SK-N-SH treated with all-trans-retinoic acid at 6 μM for 48 hours (cell line): ENCODE measurements around the gene LYPD1.

Experiments used
- ATAC-seq: fragments of 200-7000 bp; cut with Tn5 transposase; 3 replicates; pipeline ENCODE4 v1.9.1; 2020; ENCODE audit warnings: mild to moderate bottlenecking, moderate library complexity
- ARNTL ChIP-seq: fragments of 450-650 bp; formaldehyde crosslinking; IDR thresholded peaks from 2 replicates; pipeline ENCODE4 v1.5.0; 2020; ENCODE audit warnings: low read depth, mild to moderate bottlenecking, moderate library complexity, borderline replicate concordance
- BACH2 ChIP-seq: fragments of 250-450 bp; sonication (Bioruptor Pico); IDR thresholded peaks from 2 replicates; pipeline ENCODE4 v1.9.0; 2021; ENCODE audit warnings: mild to moderate bottlenecking, borderline replicate concordance
- CSDC2 ChIP-seq: fragments of 250-450 bp; sonication (Bioruptor Pico); IDR thresholded peaks from 2 replicates; pipeline ENCODE4 v1.5.0; 2020; ENCODE audit warnings: mild to moderate bottlenecking, moderate library complexity
- ESRRG ChIP-seq: fragments of 250-450 bp; sonication (Bioruptor Pico); IDR thresholded peaks from 2 replicates; pipeline ENCODE4 v1.6.1; 2021; ENCODE audit warnings: mild to moderate bottlenecking
- GLIS3 ChIP-seq: fragments of 250-450 bp; sonication (Bioruptor Pico); IDR thresholded peaks from 2 replicates; pipeline ENCODE4 v1.5.0; 2020; ENCODE audit warnings: mild to moderate bottlenecking, moderate library complexity
- ISL1 ChIP-seq: fragments of 250-450 bp; sonication (Bioruptor Pico); IDR thresholded peaks from 2 replicates; pipeline ENCODE4 v2.1.2; 2022; ENCODE audit warnings: mild to moderate bottlenecking, moderate library complexity
- PPARA ChIP-seq: fragments of 250-450 bp; sonication (Bioruptor Pico); IDR thresholded peaks from 2 replicates; pipeline ENCODE4 v1.5.0; 2020; ENCODE audit warnings: mild to moderate bottlenecking, borderline replicate concordance
- RARB ChIP-seq: fragments of 250-450 bp; sonication (Bioruptor Pico); IDR thresholded peaks from 2 replicates; pipeline ENCODE4 v1.8.0; 2021; ENCODE audit warnings: mild to moderate bottlenecking, moderate library complexity
- SNAI2 ChIP-seq: fragments of 250-450 bp; sonication (Bioruptor Pico); IDR thresholded peaks from 2 replicates; pipeline ENCODE4 v1.5.0; 2020; ENCODE audit warnings: mild to moderate bottlenecking, moderate library complexity
- TCF4 ChIP-seq: fragments of 250-450 bp; sonication (Bioruptor Pico); IDR thresholded peaks from 2 replicates; pipeline ENCODE4 v1.8.0; 2021; ENCODE audit warnings: mild to moderate bottlenecking, moderate library complexity, borderline replicate concordance
- TOX ChIP-seq: fragments of 250-450 bp; sonication (Bioruptor Pico); IDR thresholded peaks from 2 replicates; pipeline ENCODE4 v1.8.0; 2021; ENCODE audit warnings: mild to moderate bottlenecking, moderate library complexity, borderline replicate concordance
- ZC3H10 ChIP-seq: fragments of 250-450 bp; sonication (Bioruptor Pico); IDR thresholded peaks from 2 replicates; pipeline ENCODE4 v1.5.1; 2021; ENCODE audit warnings: mild to moderate bottlenecking, moderate library complexity
- ZFP3 ChIP-seq: fragments of 250-450 bp; sonication (Bioruptor Pico); IDR thresholded peaks from 2 replicates; pipeline ENCODE4 v1.5.0; 2020; ENCODE audit warnings: mild to moderate bottlenecking, moderate library complexity
- ZFP30 ChIP-seq: fragments of 450-650 bp; formaldehyde crosslinking; IDR thresholded peaks from 2 replicates; pipeline ENCODE4 v1.5.0; 2022; ENCODE audit warnings: mild to moderate bottlenecking, moderate library complexity
- ZNF565 ChIP-seq: fragments of 450-650 bp; formaldehyde crosslinking; conservative IDR thresholded peaks from 2 replicates; pipeline ENCODE4 v1.5.0; 2020; ENCODE audit warnings: low read depth, mild to moderate bottlenecking, moderate library complexity
- ZNF70 ChIP-seq: fragments of 450-650 bp; formaldehyde crosslinking; IDR thresholded peaks from 2 replicates; pipeline ENCODE4 v1.5.0; 2020; ENCODE audit warnings: mild to moderate bottlenecking, moderate library complexity
- ZNF8 ChIP-seq: fragments of 450-650 bp; formaldehyde crosslinking; IDR thresholded peaks from 2 replicates; pipeline ENCODE4 v1.5.0; 2020; ENCODE audit warnings: mild to moderate bottlenecking, moderate library complexity
- TF ChIP-seq, protein P1 (sequence below): fragments of 250-450 bp; sonication (Bioruptor Pico); IDR thresholded peaks from 2 replicates; pipeline ENCODE4 v1.8.0; 2021; ENCODE audit warnings: low read depth, mild to moderate bottlenecking, moderate library complexity, borderline replicate concordance
- TF ChIP-seq, protein P2 (sequence below): fragments of 250-450 bp; sonication (Bioruptor Pico); IDR thresholded peaks from 2 replicates; pipeline ENCODE4 v1.5.1; 2021; ENCODE audit warnings: mild to moderate bottlenecking, moderate library complexity
- TF ChIP-seq, protein P3 (sequence below): fragments of 250-450 bp; sonication (Bioruptor Pico); IDR thresholded peaks from 2 replicates; pipeline ENCODE4 v1.8.0; 2020; ENCODE audit warnings: mild to moderate bottlenecking, moderate library complexity, borderline replicate concordance
- TF ChIP-seq, protein P4 (sequence below): fragments of 250-450 bp; sonication (Bioruptor Pico); IDR thresholded peaks from 2 replicates; pipeline ENCODE4 v1.5.0; 2020; ENCODE audit warnings: mild to moderate bottlenecking, moderate library complexity
- TF ChIP-seq, protein P5 (sequence below): fragments of 250-450 bp; sonication (Bioruptor Pico); IDR thresholded peaks from 2 replicates; pipeline ENCODE4 v1.5.1; 2020; ENCODE audit warnings: low read depth, mild to moderate bottlenecking, moderate library complexity

The LYPD1 gene

DNA sequence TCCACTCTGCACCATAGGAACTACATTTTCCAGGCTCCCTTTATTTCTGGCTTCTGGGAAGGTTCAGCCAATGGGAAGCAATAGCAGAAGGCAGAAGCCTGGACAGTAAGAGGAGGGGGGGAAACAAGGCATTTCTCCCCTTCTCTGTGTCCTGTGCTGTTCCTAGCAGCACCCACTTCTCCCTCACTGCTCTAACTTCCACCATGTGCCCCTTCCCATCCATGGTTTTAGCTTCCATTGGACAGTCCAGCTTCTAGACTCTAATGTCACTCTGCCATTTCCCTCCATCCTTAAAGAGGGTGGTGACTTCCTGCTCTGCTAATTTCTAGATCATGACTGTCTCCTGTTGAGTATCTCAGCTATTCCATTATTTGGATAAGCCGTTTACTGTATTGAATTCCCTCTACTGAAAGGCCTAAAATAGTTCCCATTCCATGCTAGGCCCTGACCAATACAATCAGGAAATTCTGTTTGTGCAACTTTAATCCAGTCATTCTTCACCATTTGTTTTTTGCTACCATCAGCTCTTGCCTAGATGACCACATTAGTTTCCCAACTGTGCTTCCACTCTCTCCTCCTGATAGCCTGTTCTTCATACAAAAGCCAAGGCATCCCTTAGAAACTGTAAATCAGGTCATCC lies 20.8 kb upstream of the LYPD1 start:
- ATAC-seq, result no peak
- TF ChIP-seq TCF4 (CRISPR knock-in tag) (no peak), ISL1 (CRISPR knock-in tag) (no peak), ZNF565 (CRISPR knock-in tag) (no peak), PPARA (CRISPR knock-in tag) (no peak), ARNTL (CRISPR knock-in tag) (no peak), ZNF70 (CRISPR knock-in tag) (no peak), ZFP3 (no peak)
- TF ChIP-seq, protein P1, sequence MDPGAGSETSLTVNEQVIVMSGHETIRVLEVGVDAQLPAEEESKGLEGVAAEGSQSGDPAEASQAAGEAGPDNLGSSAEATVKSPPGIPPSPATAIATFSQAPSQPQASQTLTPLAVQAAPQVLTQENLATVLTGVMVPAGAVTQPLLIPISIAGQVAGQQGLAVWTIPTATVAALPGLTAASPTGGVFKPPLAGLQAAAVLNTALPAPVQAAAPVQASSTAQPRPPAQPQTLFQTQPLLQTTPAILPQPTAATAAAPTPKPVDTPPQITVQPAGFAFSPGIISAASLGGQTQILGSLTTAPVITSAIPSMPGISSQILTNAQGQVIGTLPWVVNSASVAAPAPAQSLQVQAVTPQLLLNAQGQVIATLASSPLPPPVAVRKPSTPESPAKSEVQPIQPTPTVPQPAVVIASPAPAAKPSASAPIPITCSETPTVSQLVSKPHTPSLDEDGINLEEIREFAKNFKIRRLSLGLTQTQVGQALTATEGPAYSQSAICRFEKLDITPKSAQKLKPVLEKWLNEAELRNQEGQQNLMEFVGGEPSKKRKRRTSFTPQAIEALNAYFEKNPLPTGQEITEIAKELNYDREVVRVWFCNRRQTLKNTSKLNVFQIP (CRISPR knock-in tag), result no peak
- TF ChIP-seq, all 23 proteins: peak for 0

DNA sequence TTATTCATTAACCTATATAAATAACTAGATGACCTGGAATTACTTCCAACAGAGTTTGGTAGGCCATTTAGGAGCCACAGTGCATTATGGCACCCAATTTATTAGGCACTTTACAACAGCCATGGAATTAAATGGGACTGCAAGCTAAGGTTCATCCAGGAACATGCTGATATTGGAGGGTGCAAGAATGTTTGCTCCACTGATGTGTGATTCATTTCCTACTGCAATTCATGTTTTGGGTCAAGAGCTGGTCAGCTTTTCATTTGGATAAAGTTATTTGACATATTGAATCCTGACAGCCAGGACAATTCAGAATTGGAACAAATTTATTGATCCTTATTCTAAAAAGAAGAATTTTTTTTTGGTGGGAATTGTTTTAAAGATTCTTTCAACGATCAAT lies 11.8 kb upstream of the LYPD1 start:
- TF ChIP-seq ESRRG, result no peak
- no peak for TF ChIP-seq RARB (CRISPR knock-in tag)
- TF ChIP-seq ZNF565 (CRISPR knock-in tag), result no peak
- TF ChIP-seq, protein P2, sequence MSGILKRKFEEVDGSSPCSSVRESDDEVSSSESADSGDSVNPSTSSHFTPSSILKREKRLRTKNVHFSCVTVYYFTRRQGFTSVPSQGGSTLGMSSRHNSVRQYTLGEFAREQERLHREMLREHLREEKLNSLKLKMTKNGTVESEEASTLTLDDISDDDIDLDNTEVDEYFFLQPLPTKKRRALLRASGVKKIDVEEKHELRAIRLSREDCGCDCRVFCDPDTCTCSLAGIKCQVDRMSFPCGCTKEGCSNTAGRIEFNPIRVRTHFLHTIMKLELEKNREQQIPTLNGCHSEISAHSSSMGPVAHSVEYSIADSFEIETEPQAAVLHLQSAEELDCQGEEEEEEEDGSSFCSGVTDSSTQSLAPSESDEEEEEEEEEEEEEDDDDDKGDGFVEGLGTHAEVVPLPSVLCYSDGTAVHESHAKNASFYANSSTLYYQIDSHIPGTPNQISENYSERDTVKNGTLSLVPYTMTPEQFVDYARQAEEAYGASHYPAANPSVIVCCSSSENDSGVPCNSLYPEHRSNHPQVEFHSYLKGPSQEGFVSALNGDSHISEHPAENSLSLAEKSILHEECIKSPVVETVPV (CRISPR knock-in tag), result no peak
- TF ChIP-seq, protein P3, sequence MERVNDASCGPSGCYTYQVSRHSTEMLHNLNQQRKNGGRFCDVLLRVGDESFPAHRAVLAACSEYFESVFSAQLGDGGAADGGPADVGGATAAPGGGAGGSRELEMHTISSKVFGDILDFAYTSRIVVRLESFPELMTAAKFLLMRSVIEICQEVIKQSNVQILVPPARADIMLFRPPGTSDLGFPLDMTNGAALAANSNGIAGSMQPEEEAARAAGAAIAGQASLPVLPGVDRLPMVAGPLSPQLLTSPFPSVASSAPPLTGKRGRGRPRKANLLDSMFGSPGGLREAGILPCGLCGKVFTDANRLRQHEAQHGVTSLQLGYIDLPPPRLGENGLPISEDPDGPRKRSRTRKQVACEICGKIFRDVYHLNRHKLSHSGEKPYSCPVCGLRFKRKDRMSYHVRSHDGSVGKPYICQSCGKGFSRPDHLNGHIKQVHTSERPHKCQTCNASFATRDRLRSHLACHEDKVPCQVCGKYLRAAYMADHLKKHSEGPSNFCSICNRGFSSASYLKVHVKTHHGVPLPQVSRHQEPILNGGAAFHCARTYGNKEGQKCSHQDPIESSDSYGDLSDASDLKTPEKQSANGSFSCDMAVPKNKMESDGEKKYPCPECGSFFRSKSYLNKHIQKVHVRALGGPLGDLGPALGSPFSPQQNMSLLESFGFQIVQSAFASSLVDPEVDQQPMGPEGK (CRISPR knock-in tag), result no peak
- TF ChIP-seq ZNF8 (CRISPR knock-in tag), result no peak
- TF ChIP-seq ARNTL (CRISPR knock-in tag), result no peak
- TF ChIP-seq ZNF70 (CRISPR knock-in tag), result no peak
- TF ChIP-seq SNAI2 (CRISPR knock-in tag), result no peak
- no peak for TF ChIP-seq ZFP3
- TF ChIP-seq BACH2 (CRISPR knock-in tag), result no peak
- no peak for TF ChIP-seq ZFP30 (CRISPR knock-in tag)
- TF ChIP-seq CSDC2 (CRISPR knock-in tag), result no peak
- TF ChIP-seq, protein P4, sequence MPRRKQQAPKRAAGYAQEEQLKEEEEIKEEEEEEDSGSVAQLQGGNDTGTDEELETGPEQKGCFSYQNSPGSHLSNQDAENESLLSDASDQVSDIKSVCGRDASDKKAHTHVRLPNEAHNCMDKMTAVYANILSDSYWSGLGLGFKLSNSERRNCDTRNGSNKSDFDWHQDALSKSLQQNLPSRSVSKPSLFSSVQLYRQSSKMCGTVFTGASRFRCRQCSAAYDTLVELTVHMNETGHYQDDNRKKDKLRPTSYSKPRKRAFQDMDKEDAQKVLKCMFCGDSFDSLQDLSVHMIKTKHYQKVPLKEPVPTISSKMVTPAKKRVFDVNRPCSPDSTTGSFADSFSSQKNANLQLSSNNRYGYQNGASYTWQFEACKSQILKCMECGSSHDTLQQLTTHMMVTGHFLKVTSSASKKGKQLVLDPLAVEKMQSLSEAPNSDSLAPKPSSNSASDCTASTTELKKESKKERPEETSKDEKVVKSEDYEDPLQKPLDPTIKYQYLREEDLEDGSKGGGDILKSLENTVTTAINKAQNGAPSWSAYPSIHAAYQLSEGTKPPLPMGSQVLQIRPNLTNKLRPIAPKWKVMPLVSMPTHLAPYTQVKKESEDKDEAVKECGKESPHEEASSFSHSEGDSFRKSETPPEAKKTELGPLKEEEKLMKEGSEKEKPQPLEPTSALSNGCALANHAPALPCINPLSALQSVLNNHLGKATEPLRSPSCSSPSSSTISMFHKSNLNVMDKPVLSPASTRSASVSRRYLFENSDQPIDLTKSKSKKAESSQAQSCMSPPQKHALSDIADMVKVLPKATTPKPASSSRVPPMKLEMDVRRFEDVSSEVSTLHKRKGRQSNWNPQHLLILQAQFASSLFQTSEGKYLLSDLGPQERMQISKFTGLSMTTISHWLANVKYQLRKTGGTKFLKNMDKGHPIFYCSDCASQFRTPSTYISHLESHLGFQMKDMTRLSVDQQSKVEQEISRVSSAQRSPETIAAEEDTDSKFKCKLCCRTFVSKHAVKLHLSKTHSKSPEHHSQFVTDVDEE, result no peak
- TF ChIP-seq, protein P1 (CRISPR knock-in tag), result no peak
- TF ChIP-seq TOX (CRISPR knock-in tag), result no peak
- TF ChIP-seq PPARA (CRISPR knock-in tag), result no peak
- TF ChIP-seq TCF4 (CRISPR knock-in tag), result no peak
- ATAC-seq, result no peak

DNA sequence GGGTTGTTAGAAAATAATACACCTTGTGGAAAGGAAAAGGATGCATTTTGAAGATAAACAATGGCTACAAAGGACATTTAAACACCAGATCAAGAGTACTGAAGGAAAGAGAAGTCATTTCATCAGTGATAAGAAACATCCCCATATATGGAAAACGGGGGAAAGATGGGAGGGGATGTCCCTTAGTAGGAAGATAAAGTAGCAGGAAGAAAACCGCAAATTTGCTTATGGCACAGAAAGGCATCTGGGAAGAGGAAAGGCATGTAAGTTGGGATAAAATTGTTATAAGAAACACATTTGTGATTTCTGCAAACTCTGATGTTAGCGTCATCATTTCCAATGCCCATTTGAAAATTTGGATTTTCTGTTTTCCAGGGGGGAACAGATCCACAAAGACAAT lies 10.5 kb upstream of the LYPD1 start:
- ATAC-seq, result no peak
- TF ChIP-seq GLIS3 (CRISPR knock-in tag) (no peak), TOX (CRISPR knock-in tag) (no peak), ESRRG (no peak), ZC3H10 (CRISPR knock-in tag) (no peak), ZNF70 (CRISPR knock-in tag) (no peak), ZFP3 (no peak), BACH2 (CRISPR knock-in tag) (no peak)
- TF ChIP-seq, protein P1 (CRISPR knock-in tag), result no peak
- TF ChIP-seq, protein P3 (CRISPR knock-in tag), result no peak
- TF ChIP-seq, protein P5, sequence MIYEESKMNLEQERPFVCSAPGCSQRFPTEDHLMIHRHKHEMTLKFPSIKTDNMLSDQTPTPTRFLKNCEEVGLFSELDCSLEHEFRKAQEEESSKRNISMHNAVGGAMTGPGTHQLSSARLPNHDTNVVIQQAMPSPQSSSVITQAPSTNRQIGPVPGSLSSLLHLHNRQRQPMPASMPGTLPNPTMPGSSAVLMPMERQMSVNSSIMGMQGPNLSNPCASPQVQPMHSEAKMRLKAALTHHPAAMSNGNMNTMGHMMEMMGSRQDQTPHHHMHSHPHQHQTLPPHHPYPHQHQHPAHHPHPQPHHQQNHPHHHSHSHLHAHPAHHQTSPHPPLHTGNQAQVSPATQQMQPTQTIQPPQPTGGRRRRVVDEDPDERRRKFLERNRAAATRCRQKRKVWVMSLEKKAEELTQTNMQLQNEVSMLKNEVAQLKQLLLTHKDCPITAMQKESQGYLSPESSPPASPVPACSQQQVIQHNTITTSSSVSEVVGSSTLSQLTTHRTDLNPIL (CRISPR knock-in tag), result no peak
